Measurements from ENCODE around the gene TNS1. TPM values are rescaled to one million over a fixed set of nuclear protein-coding genes. Genes with fewer than 3 reads are reported as not detected.

The TNS1 gene
- polyA plus RNA-seq, 3 donors: 0.26 to 1.6 (median 1.5) TPM

GRCh38 chr2:217916504-217917254 lies 86.1 kb downstream of the TNS1 start:
- Histone ChIP-seq H3K27me3 (ENCODE audit: control insufficient read depth in 2 of 2, insufficient read depth in 2 of 2, low read length in 2 of 2) (no peaks in the 10 kb centered on the region), H4K20me1 (ENCODE audit: insufficient read depth, low read length) (no peaks in the 10 kb centered on the region), H2AFZ (ENCODE audit: insufficient read depth, low read depth, low read length, poor library complexity, severe bottlenecking) (no peak overlapping the region), H3K9ac (ENCODE audit: insufficient read depth, low read length, poor library complexity, severe bottlenecking) (no peak overlapping the region), H3K36me3 (replicated peaks in 1 of 2; ENCODE audit: control insufficient read depth in 1 of 2, insufficient read depth in 2 of 2, low read length in 2 of 2) (peaks cover 0 to 10% of the 10 kb centered on the region in 2 donors), H3K4me1 (ENCODE audit: control insufficient read depth in 1 of 2, insufficient read depth in 2 of 2, low read length in 2 of 2) (peaks cover 14 to 23% of the 10 kb centered on the region in 2 donors), H3K9me3 (replicated peaks in 1 of 2; ENCODE audit: control insufficient read depth in 1 of 2, insufficient read depth in 1 of 2, low read length in 2 of 2) (no peaks in the 10 kb centered on the region), H3K79me2 (ENCODE audit: insufficient read depth, low read length) (no peaks in the 10 kb centered on the region), H3K4me3 (replicated peaks in 1 of 3; ENCODE audit: low read depth in 2 of 3, low read length in 3 of 3) (no peak overlapping the region), H3K27ac (ENCODE audit: low read depth in 1 of 2, low read length in 2 of 2) (no peak overlapping the region), H3K4me2 (replicated peaks; ENCODE audit: extremely low read depth, low read length, poor library complexity, severe bottlenecking) (no peak overlapping the region)
- Mint-ChIP-seq H3K4me3 (no peak overlapping the region), H3K4me1 (peaks cover 22% of the 10 kb centered on the region), H3K36me3 (peaks cover 10 to 11% of the 10 kb centered on the region in 2 donors), H3K27ac (no peak overlapping the region), H3K9me3 (no peaks in the 10 kb centered on the region), H3K27me3 (ENCODE audit: low read depth in 3 of 3) (peaks cover 0 to 6% (median 2%) of the 10 kb centered on the region in 3 donors)
- no peak for DNase-seq
- TF ChIP-seq CTCF (IDR thresholded peaks at IDR 0.05): no peak
- 76% methylated on average over 6 of the region's 10 CpGs for WGBS (ENCODE audit: insufficient coverage)
- intact Hi-C loops (cut with micrococcal nuclease): no loop called here

- Histone ChIP-seq H3K4me2 (replicated peaks; ENCODE audit: extremely low read depth, low read length, poor library complexity, severe bottlenecking) (no peak overlapping the region), H3K4me3 (replicated peaks in 1 of 3; ENCODE audit: low read depth in 2 of 3, low read length in 3 of 3) (no peak overlapping the region), H3K36me3 (replicated peaks in 1 of 2; ENCODE audit: control insufficient read depth in 1 of 2, insufficient read depth in 2 of 2, low read length in 2 of 2) (peaks cover 0 to 10% of the 10 kb centered on the region in 2 donors), H3K9ac (ENCODE audit: insufficient read depth, low read length, poor library complexity, severe bottlenecking) (no peak overlapping the region), H3K4me1 (ENCODE audit: control insufficient read depth in 1 of 2, insufficient read depth in 2 of 2, low read length in 2 of 2) (peaks cover 23 to 33% of the 10 kb centered on the region in 2 donors), H4K20me1 (ENCODE audit: insufficient read depth, low read length) (no peaks in the 10 kb centered on the region), H3K27me3 (ENCODE audit: control insufficient read depth in 2 of 2, insufficient read depth in 2 of 2, low read length in 2 of 2) (no peaks in the 10 kb centered on the region), H3K79me2 (ENCODE audit: insufficient read depth, low read length) (no peaks in the 10 kb centered on the region), H2AFZ (ENCODE audit: insufficient read depth, low read depth, low read length, poor library complexity, severe bottlenecking) (no peak overlapping the region), H3K27ac (ENCODE audit: low read depth in 1 of 2, low read length in 2 of 2) (no peak overlapping the region), H3K9me3 (replicated peaks in 1 of 2; ENCODE audit: control insufficient read depth in 1 of 2, insufficient read depth in 1 of 2, low read length in 2 of 2) (no peaks in the 10 kb centered on the region)
- WGBS (ENCODE audit: insufficient coverage): 100% methylated on average over 3 of the region's 5 CpGs
- Mint-ChIP-seq H3K27me3 (ENCODE audit: low read depth in 3 of 3) (peaks cover 0 to 6% (median 2%) of the 10 kb centered on the region in 3 donors), H3K4me3 (no peak overlapping the region), H3K36me3 (peaks cover 10 to 11% of the 10 kb centered on the region in 2 donors), H3K27ac (no peak overlapping the region), H3K4me1 (peaks cover 31% of the 10 kb centered on the region), H3K9me3 (no peaks in the 10 kb centered on the region)
- DNase-seq: no peak
- intact Hi-C loops (cut with micrococcal nuclease): no loop called here
- no peak for TF ChIP-seq CTCF (IDR thresholded peaks at IDR 0.05)
These were observed 87.1 kb downstream of the TNS1 start for GRCh38 chr2:217915706-217916105.

Measured in CD14-positive monocyte (primary cell).